ENCODE measurements around the gene DPH6. TPM values are rescaled to one million over a fixed set of nuclear protein-coding genes. Genes with fewer than 3 reads are reported as not detected.
"Not testable (repeated sequence)": the region's sequence is repeated elsewhere in the genome, so short reads cannot be mapped to it uniquely, and the experiment has no call there.

The DPH6 gene
- total RNA-seq, 1 experiment from 2014 or later, result 18.9 TPM

- in situ Hi-C loops (cut with HindIII; ENCODE audit: low pct_unique_long_range_greater_than_20kb, low sequenced_read_pairs), result no loop called here
Measured at GRCh38 chr15:35394416-35394815, 151.5 kb downstream of the DPH6 start.

GRCh38 chr15:35393398-35393797 is 152.6 kb downstream of the DPH6 start:
- in situ Hi-C loops (cut with HindIII; ENCODE audit: low pct_unique_long_range_greater_than_20kb, low sequenced_read_pairs), result no loop called here
- no peak for DNase-seq (ENCODE audit: low read depth)

More at GRCh38 chr15:35394416-35394815, 151.5 kb downstream of the DPH6 start:
- no peak for DNase-seq (ENCODE audit: low read depth)

GRCh38 chr15:35391408-35391984 is 154.5 kb downstream of the DPH6 start:
- in situ Hi-C loops (cut with HindIII; ENCODE audit: low pct_unique_long_range_greater_than_20kb, low sequenced_read_pairs); DNase-seq (ENCODE audit: low read depth): not testable (repeated sequence)

GRCh38 chr15:35383506-35383905 is 162.5 kb downstream of the DPH6 start:
- in situ Hi-C loops (cut with HindIII; ENCODE audit: low pct_unique_long_range_greater_than_20kb, low sequenced_read_pairs), result no loop called here
- peak; percentile 18 for DNase-seq (ENCODE audit: low read depth)

- no peak for DNase-seq (ENCODE audit: low read depth)
Measured at GRCh38 chr15:35381328-35381727, 164.6 kb downstream of the DPH6 start.

GRCh38 chr15:35379972-35380371 is 166.0 kb downstream of the DPH6 start:
- in situ Hi-C loops (cut with HindIII; ENCODE audit: low pct_unique_long_range_greater_than_20kb, low sequenced_read_pairs), result no loop called here
- no peak for DNase-seq (ENCODE audit: low read depth)

More at GRCh38 chr15:35381328-35381727, 164.6 kb downstream of the DPH6 start:
- in situ Hi-C loops (cut with HindIII; ENCODE audit: low pct_unique_long_range_greater_than_20kb, low sequenced_read_pairs), result no loop called here

GRCh38 chr15:35378454-35378853 is 167.5 kb downstream of the DPH6 start:
- in situ Hi-C loops (cut with HindIII; ENCODE audit: low pct_unique_long_range_greater_than_20kb, low sequenced_read_pairs); DNase-seq (ENCODE audit: low read depth): not testable (repeated sequence)

- in situ Hi-C loops (cut with HindIII; ENCODE audit: low pct_unique_long_range_greater_than_20kb, low sequenced_read_pairs), result no loop called here
- no peak for DNase-seq (ENCODE audit: low read depth)
Measured at GRCh38 chr15:35376707-35377106, 169.3 kb downstream of the DPH6 start.

GRCh38 chr15:35374661-35375060 is 171.3 kb downstream of the DPH6 start:
- no peak for DNase-seq (ENCODE audit: low read depth)
- in situ Hi-C loops (cut with HindIII; ENCODE audit: low pct_unique_long_range_greater_than_20kb, low sequenced_read_pairs), result no loop called here

- DNase-seq (ENCODE audit: low read depth), result no peak
- in situ Hi-C loops (cut with HindIII; ENCODE audit: low pct_unique_long_range_greater_than_20kb, low sequenced_read_pairs), result no loop called here
Measured at GRCh38 chr15:35362195-35362829, 183.7 kb downstream of the DPH6 start.

- no peak for DNase-seq (ENCODE audit: low read depth)
- in situ Hi-C loops (cut with HindIII; ENCODE audit: low pct_unique_long_range_greater_than_20kb, low sequenced_read_pairs), result no loop called here
Measured at GRCh38 chr15:35358824-35359223, 187.1 kb downstream of the DPH6 start.

- DNase-seq (ENCODE audit: low read depth), result no peak
- in situ Hi-C loops (cut with HindIII; ENCODE audit: low pct_unique_long_range_greater_than_20kb, low sequenced_read_pairs), result no loop called here
Measured at GRCh38 chr15:35351059-35351458, 194.9 kb downstream of the DPH6 start.

GRCh38 chr15:35349916-35350315 is 196.0 kb downstream of the DPH6 start:
- no peak for DNase-seq (ENCODE audit: low read depth)
- in situ Hi-C loops (cut with HindIII; ENCODE audit: low pct_unique_long_range_greater_than_20kb, low sequenced_read_pairs), result no loop called here

- DNase-seq (ENCODE audit: low read depth), result no peak
- in situ Hi-C loops (cut with HindIII; ENCODE audit: low pct_unique_long_range_greater_than_20kb, low sequenced_read_pairs), result no loop called here
Measured at GRCh38 chr15:35330916-35331315, 215.0 kb downstream of the DPH6 start.

GRCh38 chr15:35330048-35330695 is 215.8 kb downstream of the DPH6 start:
- in situ Hi-C loops (cut with HindIII; ENCODE audit: low pct_unique_long_range_greater_than_20kb, low sequenced_read_pairs), result no loop called here
- no peak for DNase-seq (ENCODE audit: low read depth)

- in situ Hi-C loops (cut with HindIII; ENCODE audit: low pct_unique_long_range_greater_than_20kb, low sequenced_read_pairs), result no loop called here
- DNase-seq (ENCODE audit: low read depth), result peak; percentile 19
Measured at GRCh38 chr15:35329521-35329961, 216.4 kb downstream of the DPH6 start.

- DNase-seq (ENCODE audit: low read depth); in situ Hi-C loops (cut with HindIII; ENCODE audit: low pct_unique_long_range_greater_than_20kb, low sequenced_read_pairs): not testable (repeated sequence)
Measured at GRCh38 chr15:35328836-35329235, 217.1 kb downstream of the DPH6 start.

GRCh38 chr15:35327789-35328188 is 218.2 kb downstream of the DPH6 start:
- DNase-seq (ENCODE audit: low read depth), result no peak
- in situ Hi-C loops (cut with HindIII; ENCODE audit: low pct_unique_long_range_greater_than_20kb, low sequenced_read_pairs), result no loop called here

GRCh38 chr15:35325374-35325941 is 220.5 kb downstream of the DPH6 start:
- no peak for DNase-seq (ENCODE audit: low read depth)
- in situ Hi-C loops (cut with HindIII; ENCODE audit: low pct_unique_long_range_greater_than_20kb, low sequenced_read_pairs), result no loop called here
